Effector CD8-positive, alpha-beta T cell (primary cell): ENCODE data around the gene C5orf52.
"Not testable (repeated sequence)": the region's sequence is repeated elsewhere in the genome, so short reads cannot be mapped to it uniquely, and the experiment has no call there.

Source experiments
- DNase-seq: peaks from one replicate; lab custom pipeline; 2025; lab: John Stamatoyannopoulos, UW

C5orf52 gene

GRCh38 chr5:157722895-157723294 is 51.6 kb downstream of the C5orf52 start:
- DNase-seq: not testable (repeated sequence)

DNA sequence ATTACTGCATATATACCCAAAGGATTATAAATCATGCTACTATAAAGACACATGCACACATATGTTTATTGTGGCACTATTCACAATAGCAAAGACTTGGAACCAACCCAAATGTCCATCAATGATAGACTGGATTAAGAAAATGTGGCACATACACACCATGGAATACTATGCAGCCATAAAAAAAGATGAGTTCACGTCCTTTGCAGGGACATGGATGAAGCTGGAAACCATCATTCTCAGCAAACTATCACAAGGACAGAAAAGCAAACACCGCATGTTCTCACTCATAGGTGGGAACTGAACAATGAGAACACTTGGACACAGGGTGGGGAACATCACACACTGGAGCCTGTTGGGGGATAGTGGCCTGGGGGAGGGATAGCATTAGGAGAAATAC is 55.3 kb downstream of the C5orf52 start:
- DNase-seq: not testable (repeated sequence)

GRCh38 chr5:157727858-157728257 is 56.5 kb downstream of the C5orf52 start:
- not testable (repeated sequence) for DNase-seq
